Fibroblast of skin of right biceps (primary cell): ENCODE results near the gene MGAT5.
A peak's percentile ranks its signal among the peaks of the same experiment; 100 is the strongest.

Experiments
- DNase-seq: peaks from one replicate; pipeline ENCODE4 v3.0.0-alpha.2; 2013

MGAT5 gene

DNA sequence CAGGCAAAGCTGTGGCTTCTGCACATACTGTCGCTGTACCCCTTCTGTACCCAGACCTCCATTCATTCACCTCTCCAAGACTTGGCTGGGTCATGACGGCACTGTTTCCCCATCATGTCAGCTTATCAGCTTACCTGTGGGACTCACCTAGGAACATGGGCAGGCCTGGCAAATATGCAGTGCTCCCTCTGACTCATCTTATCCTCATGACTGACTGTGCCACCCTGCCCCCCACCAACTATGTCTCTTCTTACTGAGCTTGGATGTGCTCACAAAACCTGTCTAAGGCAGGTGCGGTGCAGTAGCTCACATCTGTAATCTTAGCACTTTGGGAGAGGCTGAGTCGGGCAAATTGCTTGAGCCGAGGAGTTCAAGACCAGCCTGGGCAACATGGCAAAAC lies 152.4 kb downstream of the MGAT5 start:
- no peak for DNase-seq

DNA sequence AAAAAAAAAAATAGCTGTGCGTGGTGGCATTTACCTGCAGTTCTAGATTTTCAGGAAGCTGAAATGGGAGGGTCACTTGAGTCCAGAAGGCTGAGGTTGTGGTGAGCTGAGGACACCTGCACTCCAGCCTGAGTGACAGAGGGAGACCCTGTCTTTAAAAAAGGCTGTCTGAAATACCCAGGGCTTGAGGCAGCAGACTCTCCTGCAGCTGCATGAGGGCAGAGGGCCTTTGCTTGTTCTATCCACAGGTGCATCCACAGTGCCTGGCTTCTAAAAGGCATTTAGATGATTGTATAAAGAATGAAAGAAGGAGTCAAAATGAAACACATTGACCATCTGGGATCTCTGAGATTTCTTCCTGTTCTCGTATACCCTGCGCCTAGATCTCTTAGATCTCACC lies 152.9 kb downstream of the MGAT5 start:
- no peak for DNase-seq

DNA sequence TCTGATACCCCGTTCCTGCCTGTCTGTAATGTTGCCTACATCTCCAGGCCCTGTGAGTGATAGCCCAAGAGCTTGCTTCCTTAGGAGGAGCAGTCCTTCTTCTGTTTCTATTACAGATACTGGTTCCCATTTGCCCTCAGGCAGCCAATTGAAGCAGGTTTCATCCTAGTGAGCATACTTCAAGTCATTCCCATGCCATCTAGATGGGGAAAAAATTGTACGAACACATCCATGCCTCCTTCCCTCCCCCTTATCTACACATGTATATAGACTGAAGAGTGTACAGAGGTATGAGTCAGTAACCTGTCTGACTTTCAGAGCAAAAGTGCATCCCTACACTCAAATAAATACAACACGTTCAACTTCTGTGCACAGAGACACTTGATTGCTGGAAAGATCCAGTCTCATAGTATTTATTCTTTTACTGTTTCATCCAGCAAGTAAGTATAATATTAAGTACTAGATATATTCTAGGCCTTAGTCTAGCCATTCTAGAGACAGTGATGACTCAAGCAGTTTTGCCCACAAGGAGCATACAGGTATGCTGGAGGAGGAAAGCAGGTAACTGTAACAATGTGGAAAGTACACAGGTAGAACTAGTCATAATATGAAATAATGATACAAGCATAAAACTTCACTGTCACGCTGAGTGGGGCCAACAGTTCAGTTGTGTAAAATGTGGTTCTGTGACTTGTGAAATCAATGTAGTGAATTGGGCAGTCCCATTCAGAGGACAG lies 153.4 kb downstream of the MGAT5 start:
- no peak for DNase-seq

DNA sequence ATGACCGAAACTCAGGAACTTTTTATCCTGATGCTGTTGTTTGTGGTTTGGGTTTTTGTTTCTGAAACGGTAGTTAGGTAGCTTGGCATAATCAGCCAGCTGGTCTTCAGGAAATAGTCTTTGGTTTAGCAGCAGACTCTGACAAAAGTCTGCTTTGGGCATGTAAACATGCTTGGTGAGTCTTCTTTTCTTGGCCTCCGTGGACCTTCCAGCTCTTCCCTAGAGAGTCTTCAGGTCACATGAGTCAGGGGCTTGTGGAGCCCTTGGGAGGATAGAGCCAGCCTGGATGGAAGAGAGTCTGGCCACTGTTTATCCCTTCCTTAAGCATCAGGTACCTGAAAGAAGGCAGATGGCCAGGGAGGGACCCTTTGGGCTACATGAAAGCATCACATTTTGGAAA lies 154.5 kb downstream of the MGAT5 start:
- DNase-seq: peak; percentile 58

DNA sequence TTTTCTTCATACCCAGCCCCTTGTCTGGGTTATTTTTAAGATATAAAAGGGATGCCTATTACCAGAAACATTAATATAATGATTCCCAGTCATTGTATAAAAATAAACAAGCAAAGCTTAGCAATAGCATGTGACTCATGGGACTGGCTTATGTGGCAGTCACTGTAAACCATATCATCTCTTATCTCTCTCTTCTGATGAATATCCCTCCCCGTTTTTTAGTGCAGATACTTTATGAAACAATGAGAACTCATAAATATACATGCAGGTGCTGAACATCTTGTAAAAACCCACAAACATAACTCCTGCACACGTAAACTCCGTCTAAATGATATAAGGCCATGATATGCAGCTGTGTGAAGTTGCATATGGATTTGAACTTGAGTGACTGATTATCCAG lies 154.9 kb downstream of the MGAT5 start:
- DNase-seq: peak; percentile 49

DNA sequence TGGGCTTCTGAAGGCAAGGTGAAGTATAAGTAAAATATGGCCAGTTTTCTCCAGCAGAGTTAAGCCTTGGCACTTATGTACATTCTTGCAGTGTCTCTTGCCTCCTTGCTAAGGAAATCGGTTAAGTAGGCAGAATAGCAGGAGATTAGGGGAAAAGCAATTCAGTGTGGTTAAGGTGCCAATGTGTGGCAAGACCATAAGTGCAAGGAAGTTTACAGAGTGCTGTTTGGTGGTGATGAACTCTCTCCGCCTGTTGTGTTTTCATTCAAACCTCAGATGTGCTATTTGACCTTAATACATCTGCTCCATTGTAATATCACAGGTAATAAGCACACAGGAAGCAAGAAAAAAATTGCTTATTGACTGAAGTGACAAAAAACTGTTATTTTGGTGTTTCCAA lies 156.1 kb downstream of the MGAT5 start:
- DNase-seq: no peak

DNA sequence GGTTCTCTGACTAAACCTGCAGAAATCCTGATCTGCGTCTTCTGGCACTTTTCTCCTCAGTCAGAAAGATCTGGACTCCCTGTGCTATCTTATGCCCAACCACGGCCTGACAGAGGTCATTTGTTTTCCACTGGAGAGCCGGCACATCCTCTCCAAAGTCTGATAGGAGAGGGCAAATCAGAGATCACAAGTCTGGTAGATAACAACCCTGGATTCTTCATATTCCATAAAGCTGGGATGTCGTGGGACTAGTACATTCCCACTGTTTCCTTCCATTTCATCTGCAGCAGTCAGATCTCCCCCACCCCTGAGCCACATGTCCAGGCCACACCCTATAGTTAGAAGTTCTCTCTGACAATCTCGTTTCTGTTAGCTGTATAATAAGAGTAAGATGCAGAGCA lies 157.0 kb downstream of the MGAT5 start:
- DNase-seq: peak; percentile 22

DNA sequence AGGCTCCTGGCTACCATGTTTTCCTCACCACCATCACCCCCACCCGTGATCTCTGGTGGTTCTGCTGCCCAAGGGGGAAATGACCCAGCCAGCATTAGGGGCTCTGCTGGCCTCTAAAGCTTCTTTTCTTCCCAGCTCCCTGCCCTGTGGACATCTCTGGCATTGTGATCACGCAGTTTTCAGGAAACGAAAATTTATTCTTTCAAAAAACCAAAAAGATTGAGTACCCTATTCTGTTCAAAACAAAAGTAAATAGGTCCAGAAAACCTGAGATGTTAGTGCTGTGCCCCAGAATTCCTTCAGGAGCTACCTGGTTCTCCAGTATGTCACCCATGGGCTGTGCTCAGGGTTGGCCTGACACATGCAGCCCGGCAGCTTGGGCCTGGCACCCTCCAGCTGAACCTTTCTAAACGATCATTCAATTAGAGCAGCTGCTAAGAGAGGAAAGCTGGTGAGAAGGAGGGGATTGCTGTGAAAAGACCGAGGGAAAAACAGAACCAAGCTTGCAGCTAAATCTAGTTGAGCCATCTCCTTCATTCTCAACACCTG lies 157.5 kb downstream of the MGAT5 start:
- no peak for DNase-seq

DNA sequence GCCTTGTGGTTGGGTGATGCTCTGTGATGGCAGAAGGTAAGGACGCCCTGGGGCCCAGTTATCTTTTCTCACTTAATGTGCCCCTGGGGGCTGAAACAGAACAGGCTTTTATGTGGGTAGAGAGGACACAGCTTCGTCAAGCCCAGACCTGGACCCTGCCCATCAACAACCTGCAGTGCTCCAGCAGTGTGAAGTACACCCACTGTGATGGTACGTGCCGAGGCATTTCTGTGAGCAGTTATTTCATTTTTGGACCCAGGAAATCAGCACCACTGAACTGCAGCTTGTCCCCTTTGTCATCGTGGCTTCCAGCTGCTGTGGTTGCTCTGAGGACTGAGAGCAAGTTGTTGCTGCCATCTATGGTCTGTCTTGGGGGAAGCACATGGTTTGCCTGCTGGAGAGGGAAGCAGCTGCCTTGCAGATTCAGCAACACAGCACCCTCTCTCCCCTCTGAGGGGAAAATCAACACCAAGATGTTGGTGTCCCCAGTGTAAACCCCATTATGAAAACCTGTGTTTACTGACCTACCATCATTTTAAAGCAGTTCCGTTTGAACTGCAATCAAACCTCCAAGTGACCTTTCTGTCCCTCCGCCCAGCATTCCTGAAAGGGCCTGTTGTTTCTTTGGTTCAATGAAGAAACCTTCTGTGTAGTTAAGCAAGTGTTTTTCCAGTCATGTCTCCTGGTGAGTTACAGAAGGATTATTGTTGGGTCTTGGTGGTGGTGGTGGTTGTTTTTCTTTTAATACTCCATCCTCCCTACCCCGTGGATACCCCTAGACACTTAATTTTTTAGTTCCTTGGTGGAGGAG lies 158.2 kb downstream of the MGAT5 start:
- peak; percentile 79 for DNase-seq

DNA sequence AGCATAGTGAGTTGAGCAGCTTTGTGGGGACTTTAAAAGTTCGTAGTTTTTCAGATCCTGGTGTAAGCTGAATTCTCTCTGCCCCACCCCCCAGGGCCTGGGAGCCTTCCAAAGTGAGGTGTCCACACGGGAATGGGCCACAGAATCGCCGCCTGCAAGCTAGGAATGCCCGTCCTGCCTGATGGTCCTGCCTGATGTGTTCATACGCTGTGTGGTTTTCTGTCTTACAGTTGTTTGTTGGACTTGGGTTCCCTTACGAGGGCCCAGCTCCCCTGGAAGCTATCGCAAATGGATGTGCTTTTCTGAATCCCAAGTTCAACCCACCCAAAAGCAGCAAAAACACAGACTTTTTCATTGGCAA lies 158.7 kb downstream of the MGAT5 start:
- DNase-seq: no peak

DNA sequence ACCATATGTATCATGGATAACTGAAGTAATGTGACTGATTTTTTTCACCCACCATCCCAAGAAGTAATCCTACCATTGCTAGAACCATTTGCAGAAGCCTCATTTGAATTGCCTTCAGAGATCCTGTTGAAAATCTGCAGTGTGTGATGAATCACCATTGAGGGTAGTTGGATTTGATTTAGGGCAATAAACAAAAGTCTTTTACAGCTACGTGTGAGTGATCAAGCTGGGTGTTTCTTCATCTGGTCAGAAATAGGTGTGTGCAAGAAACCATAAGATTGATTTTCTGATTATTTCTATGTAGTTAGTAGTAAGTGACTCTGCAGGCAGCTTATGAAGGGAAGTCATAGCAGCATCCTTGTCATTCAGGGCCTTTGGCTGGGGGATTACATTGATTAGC lies 159.6 kb downstream of the MGAT5 start:
- DNase-seq: peak; percentile 21

DNA sequence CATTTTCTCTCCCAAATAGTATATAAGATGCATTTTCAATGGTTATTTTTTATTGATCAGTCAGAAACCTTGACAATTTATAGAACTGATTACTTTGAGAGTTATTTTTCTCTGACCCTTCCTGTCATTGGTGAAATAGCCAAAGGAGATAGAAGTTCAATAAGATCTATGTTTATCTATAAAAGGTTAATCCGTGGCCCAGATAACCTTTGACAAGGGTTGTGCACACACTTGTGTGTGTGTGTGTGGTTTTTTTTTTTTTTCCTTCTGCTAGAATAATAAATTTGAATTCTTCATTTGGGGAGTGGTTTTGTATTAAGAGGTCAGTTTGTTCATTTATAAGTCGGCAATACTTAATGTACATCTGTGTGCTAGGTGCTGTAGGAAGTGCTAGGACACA lies 160.0 kb downstream of the MGAT5 start:
- DNase-seq: no peak

DNA sequence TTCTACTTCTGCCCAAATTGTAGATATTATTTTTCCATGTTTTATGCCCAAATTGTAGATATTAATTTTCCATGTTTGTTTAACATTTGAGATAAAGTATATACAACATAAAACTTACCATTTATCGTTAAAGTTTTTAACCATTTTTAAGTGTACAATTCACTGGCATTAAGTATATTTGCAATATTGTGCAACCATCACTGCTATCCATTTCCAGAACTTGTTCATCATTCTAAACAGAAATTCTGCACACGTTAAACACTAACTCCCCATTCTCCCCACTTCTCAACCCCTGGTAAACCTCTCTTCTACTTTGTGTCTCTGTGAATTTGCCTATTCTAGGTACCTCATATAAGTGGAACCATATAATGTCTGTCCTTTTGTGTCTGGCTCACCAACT lies 162.1 kb downstream of the MGAT5 start:
- DNase-seq: no peak

DNA sequence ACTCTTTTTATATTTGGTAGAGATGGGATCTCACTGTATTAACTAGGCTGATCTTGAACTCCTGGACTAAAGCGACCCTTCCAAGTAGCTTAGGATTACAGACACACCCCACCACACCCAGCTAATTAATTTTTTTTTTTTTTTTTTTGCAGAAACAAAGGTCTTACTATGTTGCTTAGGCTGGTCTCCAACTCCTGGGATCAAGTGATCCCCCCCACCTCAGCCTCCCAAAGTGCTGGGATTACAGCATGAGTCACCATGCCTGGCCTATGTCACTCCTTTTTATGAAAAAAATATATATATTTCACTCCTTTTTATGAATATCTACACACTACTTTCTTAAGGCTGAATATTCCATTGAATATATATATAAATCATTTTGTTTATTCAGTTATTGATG lies 162.8 kb downstream of the MGAT5 start:
- DNase-seq: no peak

DNA sequence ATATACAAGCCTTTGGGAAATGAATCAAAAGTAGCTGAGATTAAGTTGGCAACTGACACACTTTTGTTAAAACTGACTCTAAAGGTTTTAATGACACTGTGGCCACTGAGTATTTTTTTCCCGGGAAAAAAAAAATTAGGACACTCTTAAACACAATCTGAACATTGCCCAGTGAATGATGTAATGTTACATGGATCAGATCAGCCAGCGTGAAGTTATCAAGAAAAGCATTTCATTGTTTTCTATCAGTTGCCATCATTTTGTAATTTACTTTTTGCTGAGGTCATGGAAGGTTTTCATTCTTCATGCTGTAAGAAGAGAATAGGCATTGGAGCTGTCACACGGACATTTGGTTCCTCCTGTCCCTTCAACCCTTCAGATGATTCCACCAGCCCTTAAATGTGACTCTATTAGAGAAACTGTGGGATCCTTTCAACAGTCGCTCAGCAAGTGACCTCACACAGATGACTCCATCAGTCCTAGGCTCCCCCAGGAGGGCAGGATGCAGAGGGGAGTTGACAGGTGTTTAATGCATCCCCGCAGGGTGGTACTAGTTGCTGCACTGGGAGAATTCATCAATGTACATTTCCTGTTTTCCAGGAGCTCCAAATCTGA lies 164.2 kb downstream of the MGAT5 start:
- DNase-seq: no peak

DNA sequence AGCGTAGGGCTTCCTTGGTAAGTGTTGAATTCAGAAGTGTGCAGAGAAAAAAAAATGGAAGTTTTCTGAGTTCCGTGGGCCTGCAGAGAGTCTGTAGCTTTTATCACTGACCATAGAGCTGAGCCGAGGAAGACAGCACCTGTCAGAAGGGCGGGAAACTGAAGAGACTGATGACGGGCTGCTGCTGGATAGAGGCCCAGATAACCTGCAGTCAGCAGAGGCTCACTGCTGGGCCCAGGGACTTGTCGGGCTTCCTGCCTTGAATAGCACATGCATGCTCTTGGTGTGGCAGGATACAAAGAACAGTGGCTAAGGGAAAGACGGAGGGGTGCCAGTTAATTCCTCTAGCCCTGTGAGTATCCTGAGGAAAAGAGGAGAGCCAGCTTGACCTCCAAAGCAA lies 166.4 kb downstream of the MGAT5 start:
- DNase-seq: no peak

DNA sequence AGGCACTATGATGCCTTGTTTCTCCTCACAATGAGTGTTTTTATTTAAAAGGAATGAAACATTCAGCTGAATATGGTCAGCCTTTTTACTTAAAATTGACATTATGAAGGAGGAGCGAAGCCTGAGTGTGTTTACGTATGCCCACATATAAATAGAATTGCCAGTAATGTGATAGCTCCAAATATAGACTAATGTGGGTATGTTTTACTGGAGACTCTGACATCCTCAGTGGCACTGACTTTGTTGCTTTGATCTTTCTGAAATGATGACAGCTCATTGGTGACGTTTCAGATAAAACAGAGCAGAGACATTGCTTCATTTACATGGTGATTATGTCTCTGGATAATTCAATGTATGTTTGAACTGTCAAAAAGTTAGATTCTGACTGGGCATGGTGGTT lies 167.0 kb downstream of the MGAT5 start:
- DNase-seq: no peak

DNA sequence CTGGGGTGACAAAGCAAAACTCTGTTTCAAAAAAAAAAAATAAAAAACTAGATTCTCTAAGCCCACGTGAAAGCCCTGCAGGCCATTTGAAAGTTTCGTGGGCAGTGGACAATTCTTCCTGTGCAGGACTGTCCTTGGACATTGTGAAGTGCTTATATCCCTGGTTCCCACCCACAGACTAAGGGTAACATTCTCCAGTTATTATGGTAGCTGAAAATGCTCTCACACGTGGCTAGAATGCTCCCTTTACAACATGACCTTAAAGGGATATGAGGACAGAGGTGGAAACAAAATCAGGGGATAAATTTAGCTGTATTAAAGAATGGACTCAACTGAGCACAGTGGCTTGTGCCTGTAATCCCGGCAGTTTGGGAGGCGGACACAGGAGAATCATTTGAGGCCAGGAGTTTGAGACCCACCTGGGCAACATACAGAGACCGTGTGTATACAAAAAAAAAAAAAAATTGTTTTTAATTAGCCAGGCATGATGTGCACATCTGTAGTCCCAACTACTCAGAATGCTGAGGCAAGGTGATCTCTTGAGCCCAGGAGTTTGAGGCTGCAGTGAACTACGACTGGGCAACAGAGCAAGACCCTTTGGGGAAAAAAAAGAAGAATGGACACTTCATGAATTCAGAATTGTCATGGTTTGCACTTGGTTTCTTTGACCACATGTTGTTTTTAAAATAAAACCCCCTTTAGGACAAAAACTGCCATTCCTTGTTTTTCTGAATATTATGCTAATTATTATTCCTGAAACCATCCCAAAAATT lies 167.9 kb downstream of the MGAT5 start:
- DNase-seq: no peak

DNA sequence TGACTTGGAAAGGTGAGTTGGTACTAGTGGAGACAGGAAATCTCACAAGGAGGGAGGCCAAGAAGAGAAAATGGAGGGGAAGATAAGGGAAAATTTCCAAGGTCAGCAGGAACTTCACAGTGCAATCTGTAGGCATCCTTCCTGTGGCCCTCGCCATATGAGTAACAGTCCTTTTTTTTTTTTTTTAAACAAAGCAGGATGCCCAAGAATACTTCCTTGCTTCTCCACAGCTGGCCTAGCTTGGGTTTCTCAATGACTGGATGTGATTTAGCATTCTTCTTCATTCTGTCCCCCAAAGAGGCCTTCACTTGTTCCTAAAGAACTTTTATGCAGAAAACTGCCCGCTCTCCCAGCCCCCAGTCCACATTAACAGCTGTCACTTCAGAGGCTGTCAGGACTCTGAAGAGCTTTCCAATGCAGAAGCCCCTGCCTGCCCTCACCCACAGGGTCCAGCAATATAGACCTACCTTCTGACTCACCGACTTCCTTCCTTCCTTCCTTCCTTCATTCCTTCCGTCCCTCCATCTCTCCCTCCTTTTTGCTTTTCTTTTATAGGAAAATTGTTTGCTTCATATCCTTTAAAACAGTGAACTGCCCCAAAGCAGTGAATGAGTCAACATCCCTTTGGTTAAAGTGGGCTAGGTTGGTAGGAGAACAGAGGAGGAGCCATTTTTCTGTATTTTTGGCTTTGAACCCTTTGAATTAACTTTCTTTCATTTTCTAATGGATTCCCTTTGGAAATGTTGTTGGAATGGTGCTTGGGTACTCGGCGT lies 172.0 kb downstream of the MGAT5 start:
- DNase-seq: no peak

DNA sequence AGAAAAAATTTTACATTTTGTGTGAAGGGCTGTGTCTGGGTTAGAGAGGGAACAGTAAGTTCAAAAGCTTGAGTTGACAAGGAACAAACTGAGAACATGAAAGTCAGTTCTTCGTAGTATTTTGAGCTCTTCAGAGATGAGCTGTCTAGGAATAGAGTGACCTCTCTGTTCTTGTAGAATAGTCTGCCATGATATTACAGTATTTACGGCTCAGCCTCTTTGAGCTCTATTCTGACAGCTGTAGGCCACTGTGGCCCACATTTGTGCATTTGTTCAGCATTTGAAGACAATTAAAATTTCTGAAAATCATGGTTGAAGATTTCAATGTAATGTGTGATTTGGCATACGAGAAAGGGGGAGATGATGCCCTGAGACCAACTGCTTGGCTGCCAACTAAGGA lies 172.8 kb downstream of the MGAT5 start:
- DNase-seq: no peak

DNA sequence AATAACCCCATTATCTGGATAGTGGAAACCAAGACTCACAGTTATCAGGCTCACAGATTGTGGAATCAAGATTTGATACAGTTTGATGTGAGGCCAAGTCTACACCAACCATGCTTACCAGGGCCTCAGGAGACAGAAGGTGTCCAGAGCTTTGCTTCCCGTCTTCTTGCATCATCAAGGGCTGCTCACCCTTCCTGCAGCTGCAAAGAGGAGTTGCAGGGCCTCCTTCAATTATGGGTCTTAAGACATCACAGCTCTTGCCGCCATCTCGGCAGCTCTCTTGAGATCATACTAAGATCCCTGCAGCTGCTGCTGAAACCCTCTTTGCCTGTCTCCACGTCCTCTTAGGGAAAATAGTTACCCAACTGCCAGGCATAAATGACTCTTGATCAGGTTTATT lies 176.0 kb downstream of the MGAT5 start:
- no peak for DNase-seq

DNA sequence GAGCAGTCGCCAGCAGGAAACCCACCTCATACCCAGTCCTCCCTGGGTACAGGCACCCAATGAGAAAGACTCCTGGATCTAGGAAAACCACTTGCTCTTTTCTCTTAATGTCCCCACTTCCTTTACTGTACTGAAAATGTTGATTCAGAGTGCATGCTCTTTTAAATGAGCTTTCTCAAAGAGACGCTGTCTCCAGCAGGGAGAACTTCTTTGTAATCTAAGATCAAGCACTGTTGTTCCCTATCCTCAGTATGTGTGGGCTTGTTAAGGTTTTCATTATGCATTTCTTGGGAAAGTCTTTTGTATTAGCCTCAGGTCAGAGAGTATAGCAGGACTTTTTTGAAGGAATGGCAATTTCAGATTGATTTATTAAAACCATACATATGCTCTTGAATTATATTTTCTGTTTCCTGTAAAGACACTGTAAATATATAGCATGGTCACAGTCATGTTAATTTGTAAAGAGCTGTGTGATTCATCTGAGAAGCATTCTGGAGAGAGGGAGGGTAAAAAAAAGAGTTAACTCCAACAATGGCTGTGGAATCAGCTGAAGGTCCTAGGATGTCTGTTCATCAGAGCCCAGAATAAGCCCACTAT lies 178.1 kb downstream of the MGAT5 start:
- peak; percentile 67 for DNase-seq
